Measurements from ENCODE around the gene CCDC146. TPM values are rescaled to one million over a fixed set of nuclear protein-coding genes. Genes with fewer than 3 reads are reported as not detected.
"Not testable (repeated sequence)": the region's sequence is repeated elsewhere in the genome, so short reads cannot be mapped to it uniquely, and the experiment has no call there.

The CCDC146 gene
- polyA plus RNA-seq, 3 donors: 0.08 to 7.2 (median 0.40) TPM

GRCh38 chr7:77107659-77108058, 14.8 kb upstream of the CCDC146 start:
- intact Hi-C loops (cut with micrococcal nuclease): not testable (repeated sequence)

DNA sequence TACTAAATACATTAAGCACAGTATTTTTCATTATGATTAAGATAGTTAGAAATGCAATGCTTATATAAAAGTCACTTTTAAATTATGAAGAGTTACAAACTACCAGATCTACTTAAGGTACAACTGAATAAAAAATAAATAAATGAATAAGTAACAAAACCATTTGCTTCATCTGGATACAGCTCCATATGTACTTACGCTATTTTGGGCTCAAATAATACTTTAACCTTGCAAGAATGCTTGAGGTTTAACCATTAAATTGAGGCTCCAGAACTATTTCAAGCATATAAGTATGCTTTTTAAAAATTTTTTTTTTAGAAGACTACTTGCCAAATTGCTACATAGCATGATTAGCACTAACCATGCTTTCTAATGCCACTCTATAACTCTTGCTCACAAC, 14.1 kb upstream of the CCDC146 start:
- H3K27me3 ChIP-seq (ENCODE audit: control insufficient read depth in 2 of 2, insufficient read depth in 2 of 2, low read length in 2 of 2); H3K9me3 ChIP-seq (replicated peaks in 1 of 2; ENCODE audit: control insufficient read depth in 1 of 2, insufficient read depth in 1 of 2, low read length in 2 of 2); DNase-seq; H3K27ac Mint-ChIP-seq; H3K4me1 ChIP-seq (ENCODE audit: control insufficient read depth in 1 of 2, insufficient read depth in 2 of 2, low read length in 2 of 2); H3K4me3 Mint-ChIP-seq; H3K36me3 Mint-ChIP-seq; H3K9ac ChIP-seq (ENCODE audit: insufficient read depth, low read length, poor library complexity, severe bottlenecking); H3K27ac ChIP-seq (ENCODE audit: low read depth in 1 of 2, low read length in 2 of 2); H3K79me2 ChIP-seq (ENCODE audit: insufficient read depth, low read length); H2AFZ ChIP-seq (ENCODE audit: insufficient read depth, low read depth, low read length, poor library complexity, severe bottlenecking); H3K9me3 Mint-ChIP-seq; H3K27me3 Mint-ChIP-seq (ENCODE audit: low read depth in 3 of 3); H4K20me1 ChIP-seq (ENCODE audit: insufficient read depth, low read length); H3K4me2 ChIP-seq (replicated peaks; ENCODE audit: extremely low read depth, low read length, poor library complexity, severe bottlenecking); H3K4me1 Mint-ChIP-seq; H3K4me3 ChIP-seq (replicated peaks in 1 of 3; ENCODE audit: low read depth in 2 of 3, low read length in 3 of 3); intact Hi-C loops (cut with micrococcal nuclease): not testable (repeated sequence)
- no CpG with 5 or more reads among the region's 1 CpG for WGBS (ENCODE audit: insufficient coverage)
- H3K36me3 ChIP-seq (replicated peaks in 1 of 2; ENCODE audit: control insufficient read depth in 1 of 2, insufficient read depth in 2 of 2, low read length in 2 of 2): peaks cover 4 to 14% of the 10 kb centered on the region in 2 donors

More at GRCh38 chr7:77107659-77108058, 14.8 kb upstream of the CCDC146 start:
- peaks cover 4 to 14% of the 10 kb centered on the region in 2 donors for H3K36me3 ChIP-seq (replicated peaks in 1 of 2; ENCODE audit: control insufficient read depth in 1 of 2, insufficient read depth in 2 of 2, low read length in 2 of 2)
- H3K4me1 Mint-ChIP-seq; H2AFZ ChIP-seq (ENCODE audit: insufficient read depth, low read depth, low read length, poor library complexity, severe bottlenecking); H3K36me3 Mint-ChIP-seq; H3K4me2 ChIP-seq (replicated peaks; ENCODE audit: extremely low read depth, low read length, poor library complexity, severe bottlenecking); H3K9me3 ChIP-seq (replicated peaks in 1 of 2; ENCODE audit: control insufficient read depth in 1 of 2, insufficient read depth in 1 of 2, low read length in 2 of 2); H3K79me2 ChIP-seq (ENCODE audit: insufficient read depth, low read length); H3K27me3 ChIP-seq (ENCODE audit: control insufficient read depth in 2 of 2, insufficient read depth in 2 of 2, low read length in 2 of 2); H3K9me3 Mint-ChIP-seq; DNase-seq; H3K27ac Mint-ChIP-seq; H3K9ac ChIP-seq (ENCODE audit: insufficient read depth, low read length, poor library complexity, severe bottlenecking); H3K4me3 ChIP-seq (replicated peaks in 1 of 3; ENCODE audit: low read depth in 2 of 3, low read length in 3 of 3); H3K4me3 Mint-ChIP-seq; H3K4me1 ChIP-seq (ENCODE audit: control insufficient read depth in 1 of 2, insufficient read depth in 2 of 2, low read length in 2 of 2); H3K27ac ChIP-seq (ENCODE audit: low read depth in 1 of 2, low read length in 2 of 2); H3K27me3 Mint-ChIP-seq (ENCODE audit: low read depth in 3 of 3); H4K20me1 ChIP-seq (ENCODE audit: insufficient read depth, low read length): not testable (repeated sequence)
- no CpG with 5 or more reads among the region's 3 CpGs for WGBS (ENCODE audit: insufficient coverage)

DNA sequence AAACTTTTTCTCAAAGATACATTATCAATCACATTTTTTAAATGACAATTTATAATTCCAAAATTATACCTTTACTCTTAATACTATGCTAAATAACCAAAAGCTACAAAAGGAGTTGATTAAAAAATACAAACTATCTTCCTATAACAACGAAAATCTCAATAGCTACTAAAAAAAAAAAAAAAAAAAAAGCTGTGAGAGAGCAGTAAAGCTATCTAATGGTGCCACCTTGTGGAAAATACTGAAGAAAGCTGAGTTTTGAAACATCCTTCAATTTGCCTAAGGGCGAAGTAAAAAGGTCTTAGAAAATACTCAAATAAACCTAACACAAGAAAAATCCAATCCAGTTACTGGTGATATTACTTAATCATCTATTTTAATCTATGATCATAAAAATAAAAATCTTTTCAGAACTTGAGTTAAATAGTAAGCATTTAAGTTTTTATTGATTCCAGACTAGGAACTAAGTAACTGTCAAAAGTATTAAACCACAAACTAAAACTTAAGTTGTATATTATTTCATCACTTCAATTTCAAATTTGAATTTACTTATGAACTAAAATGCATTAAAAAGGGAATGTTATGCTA, 9.6 kb upstream of the CCDC146 start:
- H3K4me3 ChIP-seq (replicated peaks in 1 of 3; ENCODE audit: low read depth in 2 of 3, low read length in 3 of 3); H4K20me1 ChIP-seq (ENCODE audit: insufficient read depth, low read length); H3K9ac ChIP-seq (ENCODE audit: insufficient read depth, low read length, poor library complexity, severe bottlenecking); H3K9me3 Mint-ChIP-seq; H3K27me3 ChIP-seq (ENCODE audit: control insufficient read depth in 2 of 2, insufficient read depth in 2 of 2, low read length in 2 of 2); H3K4me3 Mint-ChIP-seq; H3K27me3 Mint-ChIP-seq (ENCODE audit: low read depth in 3 of 3); H3K27ac Mint-ChIP-seq; H3K4me1 Mint-ChIP-seq; H3K9me3 ChIP-seq (replicated peaks in 1 of 2; ENCODE audit: control insufficient read depth in 1 of 2, insufficient read depth in 1 of 2, low read length in 2 of 2); DNase-seq; H3K27ac ChIP-seq (ENCODE audit: low read depth in 1 of 2, low read length in 2 of 2); intact Hi-C loops (cut with micrococcal nuclease); H3K36me3 ChIP-seq (replicated peaks in 1 of 2; ENCODE audit: control insufficient read depth in 1 of 2, insufficient read depth in 2 of 2, low read length in 2 of 2); H3K4me2 ChIP-seq (replicated peaks; ENCODE audit: extremely low read depth, low read length, poor library complexity, severe bottlenecking); H2AFZ ChIP-seq (ENCODE audit: insufficient read depth, low read depth, low read length, poor library complexity, severe bottlenecking); H3K4me1 ChIP-seq (ENCODE audit: control insufficient read depth in 1 of 2, insufficient read depth in 2 of 2, low read length in 2 of 2); H3K79me2 ChIP-seq (ENCODE audit: insufficient read depth, low read length): not testable (repeated sequence)
- WGBS (ENCODE audit: insufficient coverage): no CpG with 5 or more reads among the region's 2 CpGs
- H3K36me3 Mint-ChIP-seq: peaks cover 2 to 15% of the 10 kb centered on the region in 2 donors
